BJ (cell line): ENCODE measurements around the gene TRABD2A. TPM values are rescaled to one million over a fixed set of nuclear protein-coding genes. Genes with fewer than 3 reads are reported as not detected.

Source experiments
- CTCF ChIA-PET: fragments of 350-600 bp; formaldehyde crosslinking; extraction: SDS; loops from one replicate; lab custom pipeline; 2021; ENCODE audit warnings: antibody characterized with exemption, inconsistent platforms; lab: Yijun Ruan, JAX
- POLR2A ChIA-PET: fragments of 300-600 bp; sonication (Branson Sonifier 250); formaldehyde crosslinking; extraction: SDS; loops from one replicate; lab custom pipeline; 2021; ENCODE audit warnings: antibody characterized with exemption; lab: Charles Lee
- DNase-seq: peaks from one replicate; pipeline ENCODE4 v3.0.0-alpha.2; 2011; ENCODE audit warnings: low read depth
- H3K27me3 ChIP-seq: 2 replicates; pipeline ENCODE4 v1.6.0; 2011; ENCODE audit warnings: low read length; ENCODE audit not compliant: control insufficient read depth, insufficient read depth
- H3K36me3 ChIP-seq: 2 replicates; pipeline ENCODE4 v1.5.1; 2011; ENCODE audit warnings: low read length; ENCODE audit not compliant: control insufficient read depth, insufficient read depth
- H3K4me3 ChIP-seq: 2 replicates; pipeline ENCODE4 v1.5.1; 2011; ENCODE audit warnings: low read depth, mild to moderate bottlenecking, control low read depth, low read length
- polyA plus RNA-seq: library from polyadenylated mRNA; depleted of rRNA; stranded (reverse); fragments of >200 nt; gene quantifications from 2 replicates; pipeline ENCODE4 v1.2.3, GENCODE V29; 2011
- TF ChIP-seq, protein P1 (sequence below): IDR thresholded peaks from 2 replicates; pipeline ENCODE4 v1.5.1; 2011; ENCODE audit warnings: low read depth, mild to moderate bottlenecking, control low read depth, inconsistent platforms, low read length, moderate library complexity; ENCODE audit not compliant: insufficient read depth

TRABD2A gene
- polyA plus RNA-seq, 1 experiment, result 3.8 TPM

DNA sequence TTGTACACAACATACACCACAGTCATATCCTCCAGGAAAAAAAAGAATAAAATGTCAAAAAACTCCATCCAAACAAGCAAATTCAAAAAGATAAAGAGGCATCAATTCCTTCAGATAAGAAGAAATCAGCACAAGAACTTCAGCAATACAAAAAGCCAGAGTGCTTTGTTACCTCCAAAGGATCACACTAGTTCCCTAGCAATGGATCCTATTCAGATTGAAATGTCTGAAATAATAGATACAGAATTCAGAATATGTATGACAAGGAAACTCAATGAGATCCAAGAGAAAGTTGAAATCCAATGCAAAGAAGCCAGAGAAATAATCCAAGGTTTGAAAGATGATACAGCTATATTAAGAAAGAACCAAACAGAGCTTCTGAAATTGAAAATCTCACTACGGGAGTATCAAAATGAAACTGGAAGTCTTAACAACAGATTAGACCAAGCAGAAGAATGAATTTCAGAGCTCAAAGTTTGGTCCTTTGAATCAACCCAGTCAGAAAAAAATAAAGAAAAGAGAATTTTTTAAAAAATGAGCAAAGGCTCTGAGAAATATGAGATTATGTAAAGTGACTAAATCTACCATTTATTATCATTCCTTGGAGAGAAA is 80.6 kb downstream of the TRABD2A start:
- Histone ChIP-seq H3K36me3 (no peaks in the 10 kb centered on the region), H3K4me3 (no peak overlapping the region), H3K27me3 (no peaks in the 10 kb centered on the region)
- TF ChIP-seq, protein P1, sequence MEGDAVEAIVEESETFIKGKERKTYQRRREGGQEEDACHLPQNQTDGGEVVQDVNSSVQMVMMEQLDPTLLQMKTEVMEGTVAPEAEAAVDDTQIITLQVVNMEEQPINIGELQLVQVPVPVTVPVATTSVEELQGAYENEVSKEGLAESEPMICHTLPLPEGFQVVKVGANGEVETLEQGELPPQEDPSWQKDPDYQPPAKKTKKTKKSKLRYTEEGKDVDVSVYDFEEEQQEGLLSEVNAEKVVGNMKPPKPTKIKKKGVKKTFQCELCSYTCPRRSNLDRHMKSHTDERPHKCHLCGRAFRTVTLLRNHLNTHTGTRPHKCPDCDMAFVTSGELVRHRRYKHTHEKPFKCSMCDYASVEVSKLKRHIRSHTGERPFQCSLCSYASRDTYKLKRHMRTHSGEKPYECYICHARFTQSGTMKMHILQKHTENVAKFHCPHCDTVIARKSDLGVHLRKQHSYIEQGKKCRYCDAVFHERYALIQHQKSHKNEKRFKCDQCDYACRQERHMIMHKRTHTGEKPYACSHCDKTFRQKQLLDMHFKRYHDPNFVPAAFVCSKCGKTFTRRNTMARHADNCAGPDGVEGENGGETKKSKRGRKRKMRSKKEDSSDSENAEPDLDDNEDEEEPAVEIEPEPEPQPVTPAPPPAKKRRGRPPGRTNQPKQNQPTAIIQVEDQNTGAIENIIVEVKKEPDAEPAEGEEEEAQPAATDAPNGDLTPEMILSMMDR, result no peak
- CTCF ChIA-PET, result no interaction called here
- DNase-seq, result no peak
- POLR2A ChIA-PET, result no interaction called here

DNA sequence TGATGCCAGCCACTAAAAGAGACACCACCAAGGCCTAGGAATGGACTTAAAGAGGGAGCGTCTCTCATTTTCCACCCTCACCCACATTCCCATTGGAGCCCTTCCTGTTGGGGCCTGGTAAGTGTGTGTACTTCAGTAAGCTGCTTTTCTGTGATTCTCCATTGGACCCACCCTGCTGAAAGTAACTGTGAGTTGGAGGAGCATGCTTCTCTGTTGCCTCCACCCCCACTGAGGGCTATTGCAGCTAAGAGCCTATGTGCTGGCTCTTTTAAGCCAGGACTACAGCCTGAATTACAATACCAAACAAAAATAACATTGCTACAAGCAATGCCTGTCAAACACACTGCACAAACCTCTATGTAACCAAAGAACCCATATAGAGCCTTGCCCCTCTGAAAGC is 81.1 kb downstream of the TRABD2A start:
- ChIA-PET CTCF (no interaction called here), POLR2A (no interaction called here)
- no peaks in the 10 kb centered on the region for H3K36me3 ChIP-seq
- H3K27me3 ChIP-seq, result no peaks in the 10 kb centered on the region
- no peak for DNase-seq
- no peak overlapping the region for H3K4me3 ChIP-seq
- TF ChIP-seq, protein P1, result no peak

DNA sequence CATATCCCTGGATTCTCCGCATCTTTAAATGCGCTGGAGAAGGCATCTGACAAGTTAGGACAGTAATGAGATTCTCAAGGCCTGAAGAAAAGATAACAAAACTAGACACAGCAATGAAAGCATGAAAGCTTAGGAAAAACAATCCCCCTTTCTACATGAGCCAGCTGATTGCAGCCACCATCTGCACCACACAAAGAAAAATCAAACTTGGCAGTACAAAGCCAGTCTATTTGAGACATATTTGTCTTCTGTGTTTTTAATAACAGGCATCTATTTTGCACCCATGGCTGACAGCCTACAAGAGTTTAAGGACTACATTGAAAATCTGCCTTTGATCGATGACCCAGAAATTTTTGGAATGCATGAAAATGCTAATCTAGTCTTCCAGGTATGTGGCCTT is 83.6 kb downstream of the TRABD2A start:
- TF ChIP-seq, protein P1, result no peak
- no peaks in the 10 kb centered on the region for H3K36me3 ChIP-seq
- no peak for DNase-seq
- H3K27me3 ChIP-seq, result no peaks in the 10 kb centered on the region
- POLR2A ChIA-PET, result no interaction called here
- H3K4me3 ChIP-seq, result no peak overlapping the region
- CTCF ChIA-PET, result interaction anchor here (0.7 kb wide), 1 partner anchor 17 kb away, joined by 3 read pairs; no protein-coding TSS in a partner anchor

DNA sequence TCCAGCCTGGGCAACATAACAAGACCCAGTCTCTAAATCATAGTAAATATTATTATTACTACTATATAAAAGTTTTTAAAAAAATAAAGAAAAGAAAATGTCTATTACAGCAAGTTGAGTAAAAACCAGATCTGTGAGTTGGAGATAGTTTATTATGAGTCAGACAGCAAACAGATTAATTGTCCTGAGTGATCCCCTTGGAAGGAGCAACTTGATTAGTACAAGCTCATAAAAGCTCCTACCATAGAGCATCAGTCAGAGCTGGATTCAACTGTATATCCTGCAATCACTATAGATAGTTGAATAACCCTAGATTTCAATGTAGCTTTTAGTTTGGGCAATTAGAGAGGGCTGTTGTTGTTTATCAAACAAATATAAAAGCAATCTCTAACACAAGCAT is 84.1 kb downstream of the TRABD2A start:
- Histone ChIP-seq H3K27me3 (no peaks in the 10 kb centered on the region), H3K36me3 (no peaks in the 10 kb centered on the region), H3K4me3 (no peak overlapping the region)
- POLR2A ChIA-PET, result no interaction called here
- no peak for DNase-seq
- CTCF ChIA-PET, result interaction anchor here (0.7 kb wide), 1 partner anchor 16 kb away, joined by 3 read pairs; no protein-coding TSS in a partner anchor
- TF ChIP-seq, protein P1, result no peak

DNA sequence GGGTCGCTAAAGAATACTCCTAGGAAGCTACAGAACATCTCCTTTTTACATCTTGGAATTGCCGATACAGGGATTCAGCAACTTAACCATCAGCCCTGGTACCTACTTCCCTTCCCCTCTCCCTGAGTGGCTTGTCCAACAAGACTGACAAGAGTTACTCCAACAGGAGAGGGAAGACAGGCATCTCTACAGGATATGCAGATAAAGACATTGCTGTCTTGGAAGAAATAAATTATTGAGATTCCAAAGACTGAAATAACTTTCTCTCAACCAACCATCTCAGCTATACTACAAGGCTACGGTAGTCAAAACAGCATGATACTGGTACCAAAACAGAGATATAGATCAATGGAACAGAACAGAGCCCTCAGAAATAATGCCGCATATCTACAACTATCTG is 87.2 kb downstream of the TRABD2A start:
- ChIA-PET POLR2A (no interaction called here), CTCF (interaction anchor here (1.2 kb wide), 1 partner anchor 10 kb away, joined by 3 read pairs; no protein-coding TSS in a partner anchor)
- H3K36me3 ChIP-seq, result no peaks in the 10 kb centered on the region
- TF ChIP-seq, protein P1, result no peak
- no peak overlapping the region for H3K4me3 ChIP-seq
- H3K27me3 ChIP-seq, result no peaks in the 10 kb centered on the region
- DNase-seq, result no peak
